HG03558 (cell line): ENCODE results near the gene ATP6V0B.

ENCODE experiments used
- ATAC-seq: cut with Tn5 transposase; IDR thresholded peaks from one replicate; pipeline ENCODE4 v1.9.1; 2021; ENCODE audit warnings: moderate number of reproducible peaks; ENCODE audit not compliant: unreplicated experiment; ENCODE audit errors: extremely low read depth

ATP6V0B gene

GRCh38 chr1:43974443-43975248 is at the start of gene ATP6V0B:
Gene ATP6V0B, plus strand, starts transcription at chr1:43974960. Its CDS starts 81 bp downstream, at chr1:43975041.
- ATAC-seq = no peak

GRCh38 chr1:43925846-43926245 is 48.9 kb upstream of the ATP6V0B start:
- no peak for ATAC-seq

DNA sequence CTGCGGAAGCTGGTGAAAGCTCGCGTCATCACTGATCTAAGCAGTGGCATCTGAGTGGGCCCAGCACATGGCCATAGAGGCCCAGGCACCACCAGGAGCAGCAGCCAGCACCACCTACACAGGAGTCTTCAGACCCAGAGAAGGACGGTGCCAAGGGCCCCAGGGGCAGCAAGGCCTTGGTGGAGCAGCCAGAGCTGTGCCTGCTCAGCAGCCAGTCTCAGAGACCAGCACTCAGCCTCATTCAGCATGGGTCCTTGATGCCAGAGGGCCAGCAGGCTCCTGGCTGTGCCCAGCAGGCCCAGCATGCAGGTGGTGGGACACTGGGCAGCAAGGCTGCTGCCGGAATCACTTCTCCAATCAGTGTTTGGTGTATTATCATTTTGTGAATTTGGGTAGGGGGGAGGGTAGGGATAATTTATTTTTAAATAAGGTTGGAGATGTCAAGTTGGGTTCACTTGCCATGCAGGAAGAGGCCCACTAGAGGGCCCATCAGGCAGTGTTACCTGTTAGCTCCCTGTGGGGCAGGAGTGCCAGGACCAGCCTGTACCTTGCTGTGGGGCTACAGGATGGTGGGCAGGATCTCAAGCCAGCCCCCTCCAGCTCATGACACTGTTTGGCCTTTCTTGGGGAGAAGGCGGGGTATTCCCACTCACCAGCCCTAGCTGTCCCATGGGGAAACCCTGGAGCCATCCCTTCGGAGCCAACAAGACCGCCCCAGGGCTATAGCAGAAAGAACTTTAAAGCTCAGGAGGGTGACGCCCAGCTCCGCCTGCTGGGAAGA is 44.4 kb upstream of the ATP6V0B start:
- ATAC-seq = no peak

GRCh38 chr1:43930949-43931275 is 43.8 kb upstream of the ATP6V0B start:
- no peak for ATAC-seq

DNA sequence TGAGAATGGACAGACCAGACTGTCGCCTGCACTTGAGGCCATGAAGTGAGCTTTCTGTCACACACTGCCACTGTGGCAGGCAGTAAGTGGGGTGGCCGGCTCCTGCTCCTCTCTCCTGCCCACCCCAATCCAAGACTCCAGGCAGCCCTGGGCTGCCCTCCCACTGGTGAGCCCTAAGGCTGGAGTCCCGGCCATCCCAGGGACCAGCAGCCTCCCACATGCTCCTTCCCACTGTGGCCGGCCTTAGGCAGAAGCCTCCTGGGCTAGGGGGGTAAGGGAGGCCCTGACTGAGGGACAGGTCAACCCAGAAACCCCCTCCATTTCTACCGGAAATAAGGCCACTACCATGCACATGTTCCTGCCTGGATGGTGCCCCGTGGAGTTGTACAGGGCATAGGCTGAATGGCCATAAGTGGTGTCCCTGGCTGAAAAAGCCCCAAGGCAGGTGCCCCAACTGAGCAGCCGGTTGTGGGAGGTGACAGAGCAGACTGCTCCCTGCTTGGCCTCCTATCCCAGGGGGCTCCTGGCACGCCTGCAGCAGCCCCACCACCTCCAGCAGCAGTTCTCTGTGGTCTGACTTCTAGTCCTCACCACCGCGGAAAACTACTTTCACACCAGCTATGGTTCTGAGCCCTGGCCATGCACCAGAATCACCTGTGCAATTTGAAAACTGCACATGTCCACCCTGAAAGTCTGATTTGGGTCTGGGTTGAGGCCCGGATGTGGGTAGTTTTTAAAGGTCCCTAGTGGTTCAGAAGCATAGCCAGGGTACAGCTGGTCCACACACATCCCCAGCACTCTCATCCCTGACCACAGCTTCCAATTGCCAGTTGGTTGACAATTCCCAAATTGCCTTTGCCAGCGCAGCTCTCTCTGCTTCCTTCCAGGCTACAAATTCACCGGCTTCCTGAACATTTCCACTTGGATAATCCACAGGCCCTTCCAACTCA is 42.8 kb upstream of the ATP6V0B start:
- ATAC-seq = no peak

DNA sequence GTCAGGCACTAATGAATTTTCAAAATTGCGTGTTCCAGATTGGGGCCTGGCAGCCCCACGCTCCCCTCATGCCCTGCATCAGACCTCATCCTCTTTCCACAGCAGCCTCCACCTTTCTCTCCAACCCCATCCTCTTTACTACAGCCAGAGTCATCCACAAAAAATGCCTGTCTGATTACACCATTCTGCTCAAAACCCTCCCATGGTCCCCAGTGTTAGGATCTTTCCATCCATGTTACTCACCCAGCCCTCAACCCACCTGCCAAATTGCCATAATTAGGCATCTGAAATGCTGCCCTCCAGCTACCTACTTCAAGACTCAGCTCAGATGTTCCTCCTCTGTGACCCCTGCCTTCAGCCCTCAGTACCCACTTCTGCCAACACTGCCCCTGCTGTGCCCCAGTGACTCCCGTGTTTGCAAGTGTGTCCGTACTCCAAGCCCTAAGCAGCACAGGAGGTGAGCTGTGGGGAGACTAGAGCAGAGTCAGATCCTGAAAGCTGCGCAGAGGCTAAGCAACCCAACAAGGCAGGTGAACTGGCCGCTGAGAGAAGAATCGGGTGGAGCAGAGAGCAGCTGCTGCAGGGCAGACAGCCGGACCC is 41.9 kb upstream of the ATP6V0B start:
- no peak for ATAC-seq

DNA sequence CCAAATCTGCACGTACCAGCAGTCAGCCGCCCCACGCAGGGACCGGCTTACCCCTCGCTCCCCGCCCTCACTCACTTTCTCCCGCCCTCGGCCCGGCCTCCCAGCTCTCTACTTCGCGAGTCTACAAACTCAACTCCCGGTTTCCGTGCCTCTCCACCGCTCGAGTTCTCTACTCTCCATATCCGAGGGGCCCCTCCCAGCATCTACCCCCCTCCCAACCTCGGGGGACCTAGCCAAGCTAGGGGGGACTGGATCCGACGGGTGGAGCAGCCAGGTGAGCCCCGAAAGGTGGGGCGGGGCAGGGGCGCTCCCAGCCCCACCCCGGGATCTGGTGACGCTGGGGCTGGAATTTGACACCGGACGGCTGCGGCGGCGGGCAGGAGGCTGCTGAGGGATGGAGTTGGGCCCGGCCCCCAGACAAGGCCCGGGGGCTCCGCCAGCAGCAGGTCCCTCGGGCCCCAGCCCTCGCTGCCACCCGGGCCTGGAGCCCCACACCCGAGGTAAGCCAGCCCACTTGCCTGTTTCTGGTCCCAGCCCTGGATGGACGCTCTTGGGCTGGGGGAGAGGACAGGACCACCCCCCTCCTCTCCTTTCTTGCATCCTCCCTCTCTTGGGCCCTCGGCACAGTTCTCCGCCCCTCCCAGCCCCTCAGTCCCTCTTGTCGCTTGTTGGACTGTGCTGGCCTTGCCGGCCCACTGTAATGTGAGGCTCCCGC is 41.2 kb upstream of the ATP6V0B start, which contains the start of gene ARTN:
TSS of gene ARTN (plus strand) at position 416 of the 715 bp plus-strand sequence. CDS start 1,856 bp downstream, outside the sequence.
- no peak for ATAC-seq

GRCh38 chr1:43934101-43934985 is 40.4 kb upstream of the ATP6V0B start:
- no peak for ATAC-seq

DNA sequence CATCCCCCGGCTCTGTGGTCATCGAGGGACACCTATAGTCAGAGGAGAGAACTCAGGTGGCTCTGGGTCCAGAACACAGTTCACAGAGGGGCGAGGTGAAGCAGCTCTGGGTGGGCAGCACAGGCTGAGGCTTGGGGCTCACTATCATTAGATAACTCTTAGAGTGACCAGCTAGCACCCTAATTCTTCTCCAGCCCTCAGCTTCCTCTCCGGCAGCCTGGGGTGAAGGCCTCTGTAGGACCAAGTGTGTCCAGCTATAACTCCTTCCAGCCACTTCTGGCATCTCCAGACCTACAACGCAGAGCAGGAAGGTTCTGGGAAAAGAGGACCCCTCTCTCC is 39.8 kb upstream of the ATP6V0B start:
- no peak for ATAC-seq

GRCh38 chr1:43935711-43936427 is 38.9 kb upstream of the ATP6V0B start:
- no peak for ATAC-seq

- ATAC-seq = no peak
These were observed 38.2 kb upstream of the ATP6V0B start for GRCh38 chr1:43936431-43937151.

DNA sequence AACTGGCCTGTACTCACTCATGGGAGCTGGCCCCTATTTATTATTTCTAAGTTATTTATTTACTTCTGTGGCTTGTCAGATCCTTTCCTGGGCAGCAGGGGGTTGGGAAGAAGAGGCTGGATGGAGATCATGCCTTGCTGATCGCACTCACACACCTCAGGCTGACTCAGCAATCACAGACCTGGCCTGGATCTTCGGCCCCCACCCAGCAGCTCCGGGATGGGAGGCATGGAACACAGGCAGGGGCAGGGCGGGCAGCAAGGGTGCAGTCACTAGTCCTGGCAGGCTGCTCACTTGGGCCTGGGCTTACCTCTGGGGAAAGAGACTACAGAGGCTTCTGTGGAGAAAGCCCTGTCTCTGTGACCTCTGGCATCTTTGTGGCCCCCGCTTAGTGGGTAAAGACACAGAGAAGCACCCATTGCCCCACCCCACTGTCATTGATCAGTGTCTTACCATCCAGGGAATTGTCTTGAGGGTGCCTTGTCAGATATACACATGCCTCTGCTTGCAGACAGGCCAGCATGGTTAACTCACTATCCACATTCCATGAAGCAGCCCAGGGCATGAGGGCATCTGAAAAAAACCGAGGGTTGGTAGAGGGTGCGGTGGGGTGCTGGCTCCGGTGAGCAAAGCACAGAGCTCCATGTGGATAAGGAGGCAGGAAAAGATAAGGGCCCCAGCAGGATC is 37.4 kb upstream of the ATP6V0B start:
- ATAC-seq = no peak

DNA sequence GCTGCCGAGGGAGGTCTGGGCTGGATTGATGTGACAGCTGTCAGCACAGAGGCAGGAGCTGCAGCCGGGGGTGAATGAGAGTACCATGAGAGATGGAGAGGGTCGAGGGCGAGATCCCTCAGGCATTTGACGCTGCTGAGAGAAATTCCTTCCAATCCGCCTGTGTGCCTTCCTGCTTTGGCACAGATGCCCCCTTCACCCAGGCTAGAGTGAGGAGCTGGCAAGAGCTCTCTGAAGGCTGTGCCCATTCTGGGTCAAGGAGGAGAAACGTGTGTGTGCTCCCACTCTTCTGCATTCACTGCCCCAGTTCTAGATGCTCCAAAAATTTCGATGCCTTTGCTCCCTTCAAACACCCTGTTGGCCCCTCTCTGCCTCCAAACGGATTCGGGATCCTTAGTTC is 36.4 kb upstream of the ATP6V0B start:
- no peak for ATAC-seq

- no peak for ATAC-seq
These were observed 35.7 kb upstream of the ATP6V0B start for GRCh38 chr1:43938892-43939587.

- ATAC-seq = no peak
These were observed 32.3 kb upstream of the ATP6V0B start for GRCh38 chr1:43942411-43942810.

DNA sequence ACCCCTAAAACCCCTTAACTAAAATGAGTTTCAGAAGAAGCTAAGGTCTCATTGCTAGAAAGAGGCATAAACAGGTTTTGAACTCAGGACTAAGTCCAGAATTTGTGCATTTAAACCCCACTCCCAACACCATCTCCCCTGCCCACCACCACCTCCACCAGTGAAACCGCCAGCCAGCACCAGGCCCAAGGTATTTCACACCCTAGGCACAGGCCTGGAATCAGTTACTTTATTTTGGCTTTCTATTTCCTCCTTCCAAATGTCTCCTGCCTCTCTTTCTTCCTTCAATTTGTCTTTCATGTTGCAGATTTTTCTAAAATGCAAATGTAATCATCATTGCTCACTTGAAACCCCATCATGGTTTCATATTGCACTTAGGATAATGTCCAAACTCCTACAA is 29.9 kb upstream of the ATP6V0B start:
- ATAC-seq = no peak
